Astrocyte (in vitro differentiated cells and primary cell): ENCODE measurements around the gene KCTD15.

Source experiments
- CTCF ChIP-seq: IDR thresholded peaks from 2 replicates; pipeline ENCODE4 v1.5.1; 2011; ENCODE audit warnings: low read depth, mild to moderate bottlenecking, inconsistent platforms, low read length, moderate library complexity; ENCODE audit not compliant: insufficient read depth
- EZH2 ChIP-seq: IDR thresholded peaks from 2 replicates; pipeline ENCODE4 v1.6.1; 2012; ENCODE audit warnings: mild to moderate bottlenecking, low read length, inconsistent platforms; ENCODE audit not compliant: insufficient read depth

DNA sequence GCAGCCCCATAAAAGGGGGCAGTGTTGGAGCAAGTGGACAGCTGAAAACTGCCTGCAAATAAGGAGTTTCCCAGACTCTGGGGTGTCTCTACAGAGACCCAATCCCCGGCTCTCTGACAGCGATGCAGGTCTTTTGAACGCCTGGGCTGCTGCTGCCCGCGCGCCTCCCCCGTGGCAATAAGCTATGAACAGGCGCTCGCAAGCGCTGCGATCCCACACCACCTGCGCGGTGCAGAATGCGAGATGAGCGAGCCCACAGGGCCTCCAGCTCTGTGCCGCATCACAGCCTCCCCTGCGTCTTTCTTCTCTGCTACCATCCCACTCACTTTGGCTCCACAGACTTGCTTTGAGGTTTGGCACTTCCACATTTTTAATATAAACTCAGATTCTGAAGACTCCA is 62.3 kb downstream of the KCTD15 start:
- no peak for TF ChIP-seq CTCF
- TF ChIP-seq EZH2 = no peak
